ENCODE data around the gene POLR3G. TPM values are rescaled to one million over a fixed set of nuclear protein-coding genes. Genes with fewer than 3 reads are reported as not detected.

The POLR3G gene
- polyA plus RNA-seq, 1 donor from 2014 or later = 2.7 TPM

DNA sequence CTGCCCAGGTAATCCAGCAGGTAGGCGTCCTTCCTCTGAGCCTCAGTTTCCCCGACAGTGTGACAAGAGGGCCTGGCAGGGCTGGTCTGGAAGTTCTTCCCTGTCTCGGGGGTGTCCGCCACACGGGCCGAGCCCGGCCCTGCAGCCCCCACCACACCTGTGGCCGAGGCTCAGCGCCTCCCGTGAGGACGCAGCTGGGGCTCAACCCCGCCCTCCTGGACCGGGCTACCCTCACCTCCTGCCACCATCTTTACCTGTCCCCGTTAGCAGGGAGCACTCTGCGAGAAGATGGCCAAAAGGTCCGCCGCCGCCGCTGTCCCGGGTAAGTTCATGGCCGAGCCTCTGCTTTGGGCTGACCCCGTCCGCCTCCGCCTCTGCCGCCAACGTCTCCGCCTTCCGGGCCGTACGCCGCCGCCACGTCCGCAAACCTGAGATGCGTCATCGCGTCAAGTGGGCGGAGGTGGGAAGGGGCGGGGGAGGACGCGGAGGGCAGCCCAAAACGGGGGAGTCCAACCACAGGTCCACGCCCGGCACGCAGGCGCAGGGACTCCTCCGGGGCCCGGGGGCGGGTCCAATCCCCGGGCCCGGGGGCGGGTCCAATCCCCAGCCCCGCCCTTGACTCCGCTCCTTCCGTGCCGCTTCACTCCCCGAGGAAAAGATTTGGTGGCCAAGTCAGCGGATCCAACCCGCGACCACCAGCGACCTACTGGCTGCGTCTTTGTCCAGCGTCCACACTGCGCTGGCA lies 54.7 kb downstream of the POLR3G start, which contains the start of gene LYSMD3:
TSS of gene LYSMD3 (minus strand) at position 391 of the 745 bp plus-strand sequence. CDS start 4,295 bp downstream, outside the sequence.
- Histone ChIP-seq H3K4me3 (ENCODE audit: low read length) (peak within 1 kb of the TSS; percentile 88), H3K9ac (ENCODE audit: low read length) (peak within 1 kb of the TSS; percentile 80), H3K36me3 (ENCODE audit: insufficient read depth, low read length) (no peaks in the 10 kb centered on the region), H3K27ac (ENCODE audit: low read length) (peak within 1 kb of the TSS; percentile 74), H3K9me2 (ENCODE audit: insufficient read depth, low read length) (no peaks in the 10 kb centered on the region), H3K9me3 (ENCODE audit: low read length) (no peaks in the 10 kb centered on the region), H3K4me2 (ENCODE audit: low read length) (peak within 1 kb of the TSS; percentile 94), H3K27me3 (ENCODE audit: insufficient read depth, low read depth, low read length) (no peaks in the 10 kb centered on the region), H3K79me2 (replicated peaks; ENCODE audit: insufficient read depth, low read length) (peaks cover 10% of the 10 kb centered on the region), H4K20me1 (ENCODE audit: insufficient read depth) (no peaks in the 10 kb centered on the region), H2AFZ (ENCODE audit: low read depth, low read length) (peak within 1 kb of the TSS; percentile 92), H3F3A (ENCODE audit: insufficient read depth, low read length, poor library complexity, severe bottlenecking) (no peaks in the 10 kb centered on the region)
- TF ChIP-seq REST (IDR thresholded peaks at IDR 0.05; ENCODE audit: borderline replicate concordance) = peak; percentile 71
- TF ChIP-seq, protein P1, sequence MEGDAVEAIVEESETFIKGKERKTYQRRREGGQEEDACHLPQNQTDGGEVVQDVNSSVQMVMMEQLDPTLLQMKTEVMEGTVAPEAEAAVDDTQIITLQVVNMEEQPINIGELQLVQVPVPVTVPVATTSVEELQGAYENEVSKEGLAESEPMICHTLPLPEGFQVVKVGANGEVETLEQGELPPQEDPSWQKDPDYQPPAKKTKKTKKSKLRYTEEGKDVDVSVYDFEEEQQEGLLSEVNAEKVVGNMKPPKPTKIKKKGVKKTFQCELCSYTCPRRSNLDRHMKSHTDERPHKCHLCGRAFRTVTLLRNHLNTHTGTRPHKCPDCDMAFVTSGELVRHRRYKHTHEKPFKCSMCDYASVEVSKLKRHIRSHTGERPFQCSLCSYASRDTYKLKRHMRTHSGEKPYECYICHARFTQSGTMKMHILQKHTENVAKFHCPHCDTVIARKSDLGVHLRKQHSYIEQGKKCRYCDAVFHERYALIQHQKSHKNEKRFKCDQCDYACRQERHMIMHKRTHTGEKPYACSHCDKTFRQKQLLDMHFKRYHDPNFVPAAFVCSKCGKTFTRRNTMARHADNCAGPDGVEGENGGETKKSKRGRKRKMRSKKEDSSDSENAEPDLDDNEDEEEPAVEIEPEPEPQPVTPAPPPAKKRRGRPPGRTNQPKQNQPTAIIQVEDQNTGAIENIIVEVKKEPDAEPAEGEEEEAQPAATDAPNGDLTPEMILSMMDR (IDR thresholded peaks at IDR 0.05; ENCODE audit: poor library complexity, severe bottlenecking) = no peak
- peak; percentile 86 for TF ChIP-seq POLR2AphosphoS5 (IDR thresholded peaks at IDR 0.05)
- TF ChIP-seq SMC3 (conservative IDR thresholded peaks at IDR 0.05; ENCODE audit: poor library complexity) = no peak
- TF ChIP-seq EZH2 (IDR thresholded peaks at IDR 0.05; ENCODE audit: borderline replicate concordance, insufficient read depth, low read length, poor library complexity, severe bottlenecking) = no peak
- no peak for TF ChIP-seq RAD21 (conservative IDR thresholded peaks at IDR 0.05)
- TF ChIP-seq EP300 (conservative IDR thresholded peaks at IDR 0.05; ENCODE audit: poor library complexity, severe bottlenecking) = no peak
- TF ChIP-seq MXI1 (conservative IDR thresholded peaks at IDR 0.05; ENCODE audit: poor library complexity, severe bottlenecking) = peak; percentile 65

DNA sequence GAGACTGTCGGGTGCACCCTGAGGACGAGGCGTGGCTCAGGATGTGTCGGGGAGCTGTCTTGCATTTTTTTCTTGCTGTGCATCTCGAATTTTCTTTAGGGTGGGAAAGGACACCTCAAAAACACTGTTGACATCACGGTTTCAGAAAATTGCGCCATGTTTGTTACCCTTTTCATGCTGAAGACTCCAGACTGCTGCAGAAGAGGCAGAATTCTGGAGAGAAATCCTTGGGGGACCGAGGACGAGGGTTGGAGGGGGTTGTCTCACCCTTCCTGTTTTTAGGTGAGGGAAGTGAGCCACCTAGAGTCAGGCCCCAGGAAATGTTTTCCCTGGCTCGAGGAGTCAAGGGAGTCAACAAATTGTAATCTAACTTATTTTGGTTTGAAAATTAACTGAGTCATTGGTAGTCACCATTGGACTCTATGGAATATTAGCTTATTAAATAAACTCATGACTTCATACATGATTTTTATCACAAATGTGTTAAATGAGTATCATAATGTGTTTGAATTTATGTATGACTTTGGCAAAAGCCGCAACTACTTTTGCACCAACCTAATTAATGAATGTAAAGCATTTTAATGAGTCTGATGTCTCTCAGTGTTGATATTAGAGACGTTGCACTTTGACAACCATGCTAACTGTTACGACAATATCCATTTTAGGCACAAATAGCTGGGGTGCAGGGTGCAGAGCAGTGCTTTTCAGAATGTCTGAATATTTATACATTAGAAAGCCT lies 55.4 kb downstream of the POLR3G start:
- Histone ChIP-seq H3F3A (ENCODE audit: insufficient read depth, low read length, poor library complexity, severe bottlenecking) (no peaks in the 10 kb centered on the region), H3K9ac (ENCODE audit: low read length) (peak overlapping the region; percentile 80)

More for the DNA sequence above, 55.4 kb downstream of the POLR3G start:
- H3K36me3 ChIP-seq (ENCODE audit: insufficient read depth, low read length) = no peaks in the 10 kb centered on the region
- H3K9me2 ChIP-seq (ENCODE audit: insufficient read depth, low read length) = no peaks in the 10 kb centered on the region
- H2AFZ ChIP-seq (ENCODE audit: low read depth, low read length) = peak overlapping the region; percentile 92
- H4K20me1 ChIP-seq (ENCODE audit: insufficient read depth) = no peaks in the 10 kb centered on the region
- peak overlapping the region; percentile 74 for H3K27ac ChIP-seq (ENCODE audit: low read length)
- no peak for TF ChIP-seq REST (IDR thresholded peaks at IDR 0.05; ENCODE audit: borderline replicate concordance)
- no peak for TF ChIP-seq TAF1 (IDR thresholded peaks at IDR 0.05; ENCODE audit: low read depth)
- no peak for TF ChIP-seq POLR2AphosphoS5 (IDR thresholded peaks at IDR 0.05)
- TF ChIP-seq SMC3 (conservative IDR thresholded peaks at IDR 0.05; ENCODE audit: poor library complexity) = peak; percentile 82
- peak; percentile 13 for TF ChIP-seq EP300 (conservative IDR thresholded peaks at IDR 0.05; ENCODE audit: poor library complexity, severe bottlenecking)
- no peak for TF ChIP-seq MXI1 (conservative IDR thresholded peaks at IDR 0.05; ENCODE audit: poor library complexity, severe bottlenecking)
- TF ChIP-seq EZH2 (IDR thresholded peaks at IDR 0.05; ENCODE audit: borderline replicate concordance, insufficient read depth, low read length, poor library complexity, severe bottlenecking) = no peak
- TF ChIP-seq, protein P1 (IDR thresholded peaks at IDR 0.05; ENCODE audit: poor library complexity, severe bottlenecking) = peak; percentile 92
- peak; percentile 85 for TF ChIP-seq RAD21 (conservative IDR thresholded peaks at IDR 0.05)
- H3K79me2 ChIP-seq (replicated peaks; ENCODE audit: insufficient read depth, low read length) = peaks cover 10% of the 10 kb centered on the region
- H3K4me2 ChIP-seq (ENCODE audit: low read length) = peak overlapping the region; percentile 50
- no peaks in the 10 kb centered on the region for H3K27me3 ChIP-seq (ENCODE audit: insufficient read depth, low read depth, low read length)
- H3K9me3 ChIP-seq (ENCODE audit: low read length) = no peaks in the 10 kb centered on the region
- H3K4me3 ChIP-seq (ENCODE audit: low read length) = peak overlapping the region; percentile 88

All from neural cell (in vitro differentiated cells).